DOHH2 (cell line): ENCODE data around the gene ERO1B.

ENCODE experiments used
- CTCF ChIP-seq: fragments of 200-600 bp; sonication (generic); IDR thresholded peaks from one replicate; pipeline ENCODE4 v1.5.1; 2014; ENCODE audit warnings: antibody characterized with exemption, mild to moderate bottlenecking, low read depth, low read length; ENCODE audit not compliant: poor library complexity, severe bottlenecking
- EZH2phosphoT487 ChIP-seq: fragments of 200-600 bp; sonication (generic); IDR thresholded peaks from 2 replicates; pipeline ENCODE4 v1.6.1; 2017; ENCODE audit warnings: borderline replicate concordance, mild to moderate bottlenecking, antibody characterized with exemption, low read length, moderate library complexity, mixed read lengths

GRCh38 chr1:236304682-236305081, 22.9 kb upstream of the ERO1B start:
- TF ChIP-seq CTCF (no peak), EZH2phosphoT487 (no peak)
